ENCODE measurements around the gene TGM6.

GRCh38 chr20:2335096-2335870 is 45.4 kb upstream of the TGM6 start:
- TF ChIP-seq CTCF (IDR thresholded peaks at IDR 0.05) (no peak), POLR2A (IDR thresholded peaks at IDR 0.05) (no peak)

All from uterus (tissue), 2 donors.